ENCODE results near the gene MTMR6. TPM values are rescaled to one million over a fixed set of nuclear protein-coding genes. Genes with fewer than 3 reads are reported as not detected.
A peak's percentile ranks its signal among the peaks of the same experiment; 100 is the strongest.

Gene MTMR6
- polyA plus RNA-seq, 1 of the 3 experiments (the other 2 are of a cell fraction): 4.8 TPM

DNA sequence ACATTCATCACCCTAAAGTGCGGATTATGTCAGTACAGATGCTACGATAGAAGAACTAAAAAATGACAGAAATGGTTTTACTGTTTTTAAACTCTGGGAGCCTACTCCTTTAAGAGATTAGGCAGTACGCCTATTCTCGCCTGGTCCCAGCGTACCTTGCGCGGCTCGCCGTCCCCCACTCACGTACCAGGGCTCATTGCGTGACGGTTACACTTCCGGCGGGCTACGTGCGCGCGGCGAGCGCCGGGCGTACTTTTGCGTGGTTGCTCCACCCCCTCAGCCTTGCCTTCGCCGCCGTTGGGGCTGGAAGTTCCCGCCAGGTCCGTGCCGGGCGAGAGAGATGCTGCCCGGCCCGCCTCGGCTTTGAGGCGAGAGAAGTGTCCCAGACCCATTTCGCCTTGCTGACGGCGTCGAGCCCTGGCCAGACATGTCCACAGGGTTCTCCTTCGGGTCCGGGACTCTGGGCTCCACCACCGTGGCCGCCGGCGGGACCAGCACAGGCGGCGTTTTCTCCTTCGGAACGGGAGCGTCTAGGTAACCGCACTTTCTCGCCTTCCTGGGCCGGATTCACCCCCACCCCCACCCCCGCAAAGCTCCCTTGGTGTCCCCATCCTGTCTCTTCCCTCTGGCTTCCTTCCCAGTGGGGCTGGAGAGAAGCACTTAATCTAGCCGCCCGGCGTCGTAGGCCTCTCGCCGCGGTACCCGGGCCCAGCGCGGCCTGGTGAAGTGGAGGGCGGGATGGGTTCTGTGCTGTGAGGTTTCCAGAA lies 14.2 kb upstream of the MTMR6 start, which contains the start of gene NUP58 (continued):
- TF ChIP-seq, protein P1, sequence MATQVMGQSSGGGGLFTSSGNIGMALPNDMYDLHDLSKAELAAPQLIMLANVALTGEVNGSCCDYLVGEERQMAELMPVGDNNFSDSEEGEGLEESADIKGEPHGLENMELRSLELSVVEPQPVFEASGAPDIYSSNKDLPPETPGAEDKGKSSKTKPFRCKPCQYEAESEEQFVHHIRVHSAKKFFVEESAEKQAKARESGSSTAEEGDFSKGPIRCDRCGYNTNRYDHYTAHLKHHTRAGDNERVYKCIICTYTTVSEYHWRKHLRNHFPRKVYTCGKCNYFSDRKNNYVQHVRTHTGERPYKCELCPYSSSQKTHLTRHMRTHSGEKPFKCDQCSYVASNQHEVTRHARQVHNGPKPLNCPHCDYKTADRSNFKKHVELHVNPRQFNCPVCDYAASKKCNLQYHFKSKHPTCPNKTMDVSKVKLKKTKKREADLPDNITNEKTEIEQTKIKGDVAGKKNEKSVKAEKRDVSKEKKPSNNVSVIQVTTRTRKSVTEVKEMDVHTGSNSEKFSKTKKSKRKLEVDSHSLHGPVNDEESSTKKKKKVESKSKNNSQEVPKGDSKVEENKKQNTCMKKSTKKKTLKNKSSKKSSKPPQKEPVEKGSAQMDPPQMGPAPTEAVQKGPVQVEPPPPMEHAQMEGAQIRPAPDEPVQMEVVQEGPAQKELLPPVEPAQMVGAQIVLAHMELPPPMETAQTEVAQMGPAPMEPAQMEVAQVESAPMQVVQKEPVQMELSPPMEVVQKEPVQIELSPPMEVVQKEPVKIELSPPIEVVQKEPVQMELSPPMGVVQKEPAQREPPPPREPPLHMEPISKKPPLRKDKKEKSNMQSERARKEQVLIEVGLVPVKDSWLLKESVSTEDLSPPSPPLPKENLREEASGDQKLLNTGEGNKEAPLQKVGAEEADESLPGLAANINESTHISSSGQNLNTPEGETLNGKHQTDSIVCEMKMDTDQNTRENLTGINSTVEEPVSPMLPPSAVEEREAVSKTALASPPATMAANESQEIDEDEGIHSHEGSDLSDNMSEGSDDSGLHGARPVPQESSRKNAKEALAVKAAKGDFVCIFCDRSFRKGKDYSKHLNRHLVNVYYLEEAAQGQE (IDR thresholded peaks at IDR 0.05; ENCODE audit: low read depth, low read length): no peak
- TF ChIP-seq ELF1 (IDR thresholded peaks at IDR 0.05) (peak; percentile 64), POLR2AphosphoS5 (IDR thresholded peaks at IDR 0.05; ENCODE audit: low read depth, low read length) (peak; percentile 91)
- TF ChIP-seq, protein P2, sequence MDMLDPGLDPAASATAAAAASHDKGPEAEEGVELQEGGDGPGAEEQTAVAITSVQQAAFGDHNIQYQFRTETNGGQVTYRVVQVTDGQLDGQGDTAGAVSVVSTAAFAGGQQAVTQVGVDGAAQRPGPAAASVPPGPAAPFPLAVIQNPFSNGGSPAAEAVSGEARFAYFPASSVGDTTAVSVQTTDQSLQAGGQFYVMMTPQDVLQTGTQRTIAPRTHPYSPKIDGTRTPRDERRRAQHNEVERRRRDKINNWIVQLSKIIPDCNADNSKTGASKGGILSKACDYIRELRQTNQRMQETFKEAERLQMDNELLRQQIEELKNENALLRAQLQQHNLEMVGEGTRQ (IDR thresholded peaks at IDR 0.05; ENCODE audit: borderline replicate concordance, low read depth, low read length): no peak
- TF ChIP-seq, protein P3, sequence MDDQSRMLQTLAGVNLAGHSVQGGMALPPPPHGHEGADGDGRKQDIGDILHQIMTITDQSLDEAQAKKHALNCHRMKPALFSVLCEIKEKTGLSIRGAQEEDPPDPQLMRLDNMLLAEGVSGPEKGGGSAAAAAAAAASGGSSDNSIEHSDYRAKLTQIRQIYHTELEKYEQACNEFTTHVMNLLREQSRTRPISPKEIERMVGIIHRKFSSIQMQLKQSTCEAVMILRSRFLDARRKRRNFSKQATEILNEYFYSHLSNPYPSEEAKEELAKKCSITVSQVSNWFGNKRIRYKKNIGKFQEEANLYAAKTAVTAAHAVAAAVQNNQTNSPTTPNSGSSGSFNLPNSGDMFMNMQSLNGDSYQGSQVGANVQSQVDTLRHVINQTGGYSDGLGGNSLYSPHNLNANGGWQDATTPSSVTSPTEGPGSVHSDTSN (IDR thresholded peaks at IDR 0.05): no peak
- TF ChIP-seq, protein P4, sequence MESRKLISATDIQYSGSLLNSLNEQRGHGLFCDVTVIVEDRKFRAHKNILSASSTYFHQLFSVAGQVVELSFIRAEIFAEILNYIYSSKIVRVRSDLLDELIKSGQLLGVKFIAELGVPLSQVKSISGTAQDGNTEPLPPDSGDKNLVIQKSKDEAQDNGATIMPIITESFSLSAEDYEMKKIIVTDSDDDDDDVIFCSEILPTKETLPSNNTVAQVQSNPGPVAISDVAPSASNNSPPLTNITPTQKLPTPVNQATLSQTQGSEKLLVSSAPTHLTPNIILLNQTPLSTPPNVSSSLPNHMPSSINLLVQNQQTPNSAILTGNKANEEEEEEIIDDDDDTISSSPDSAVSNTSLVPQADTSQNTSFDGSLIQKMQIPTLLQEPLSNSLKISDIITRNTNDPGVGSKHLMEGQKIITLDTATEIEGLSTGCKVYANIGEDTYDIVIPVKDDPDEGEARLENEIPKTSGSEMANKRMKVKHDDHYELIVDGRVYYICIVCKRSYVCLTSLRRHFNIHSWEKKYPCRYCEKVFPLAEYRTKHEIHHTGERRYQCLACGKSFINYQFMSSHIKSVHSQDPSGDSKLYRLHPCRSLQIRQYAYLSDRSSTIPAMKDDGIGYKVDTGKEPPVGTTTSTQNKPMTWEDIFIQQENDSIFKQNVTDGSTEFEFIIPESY (IDR thresholded peaks at IDR 0.05; ENCODE audit: borderline replicate concordance, low read depth): 0 out of 2 replicates have a peak, but pooled peaks have one; percentile 20

DNA sequence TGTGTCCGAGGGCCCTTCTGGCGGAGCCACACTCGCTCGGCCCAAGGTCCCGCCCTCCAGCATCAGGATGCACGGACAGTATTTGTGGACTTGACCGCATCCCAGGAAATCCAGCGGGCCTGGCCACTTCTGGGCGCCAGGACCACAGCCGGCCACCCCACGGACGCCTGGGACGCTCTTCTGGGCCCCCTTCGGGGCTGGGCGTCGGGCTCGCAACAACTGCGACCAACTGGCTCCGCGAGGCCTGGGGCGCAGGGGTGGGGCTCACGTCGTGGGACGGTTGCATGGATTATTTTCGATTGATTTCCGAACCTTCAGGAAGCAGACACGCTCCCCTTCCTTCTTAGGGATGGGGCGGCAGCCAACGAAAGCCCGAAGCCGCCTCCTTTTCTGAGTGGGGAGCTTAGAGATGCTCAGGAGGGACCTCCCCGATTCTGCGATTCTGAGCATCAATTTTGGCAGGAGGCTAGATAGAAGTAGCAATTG lies 13.6 kb upstream of the MTMR6 start:
- Histone ChIP-seq H3K4me3 (ENCODE audit: low read depth in 2 of 2, low read length in 1 of 2) (peak overlapping the region; percentile 90 to 93), H3K79me2 (ENCODE audit: insufficient read depth) (peaks cover 43% of the 10 kb centered on the region), H3K9me2 (no peaks in the 10 kb centered on the region), H3K4me1 (ENCODE audit: control insufficient read depth in 1 of 2, insufficient read depth in 2 of 2, low read depth in 1 of 2, low read length in 1 of 2) (peaks cover 6 to 11% of the 10 kb centered on the region in 2 experiments; a peak in 3 of 4 replicates), H3K27me3 (ENCODE audit: insufficient read depth) (no peaks in the 10 kb centered on the region), H3K27ac (ENCODE audit: low read depth in 2 of 2, low read length in 1 of 2) (peak overlapping the region; percentile 90 to 91), H3F3A (replicated peaks; ENCODE audit: insufficient read depth) (no peaks in the 10 kb centered on the region), H3K9me3 (no peaks in the 10 kb centered on the region), H3K36me3 (replicated peaks in 1 of 2; ENCODE audit: control insufficient read depth in 1 of 2, insufficient read depth in 2 of 2, low read length in 1 of 2) (peaks cover 10 to 14% of the 10 kb centered on the region in 2 experiments), H2AFZ (ENCODE audit: low read depth) (peak overlapping the region; percentile 99), H3K9ac (peak overlapping the region; percentile 89), H4K20me1 (ENCODE audit: insufficient read depth) (0 out of 2 replicates have a peak, but pooled peaks cover 3% of the 10 kb centered on the region), H3K4me2 (peak overlapping the region; percentile 80; the same call in 1 of the 2 replicates)
- ChIA-PET POLR2A (no interaction called here), CTCF (interaction anchor here (0.9 to 2.3 kb wide), 3 partner anchors 13 to 75 kb away, joined by 3 to 12 read pairs (median 3); no protein-coding TSS in a partner anchor)
- DNase-seq: peak; percentile 66
- TF ChIP-seq JUND (IDR thresholded peaks at IDR 0.05): no peak
- TF ChIP-seq TAF1 (IDR thresholded peaks at IDR 0.05; ENCODE audit: borderline replicate concordance, low read depth, low read length): no peak
- no peak for TF ChIP-seq TEAD4 (IDR thresholded peaks at IDR 0.05; ENCODE audit: borderline replicate concordance, insufficient read depth)
- TF ChIP-seq, protein P5, sequence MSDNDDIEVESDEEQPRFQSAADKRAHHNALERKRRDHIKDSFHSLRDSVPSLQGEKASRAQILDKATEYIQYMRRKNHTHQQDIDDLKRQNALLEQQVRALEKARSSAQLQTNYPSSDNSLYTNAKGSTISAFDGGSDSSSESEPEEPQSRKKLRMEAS (IDR thresholded peaks at IDR 0.05; ENCODE audit: low read depth): no peak
- TF ChIP-seq, protein P6, sequence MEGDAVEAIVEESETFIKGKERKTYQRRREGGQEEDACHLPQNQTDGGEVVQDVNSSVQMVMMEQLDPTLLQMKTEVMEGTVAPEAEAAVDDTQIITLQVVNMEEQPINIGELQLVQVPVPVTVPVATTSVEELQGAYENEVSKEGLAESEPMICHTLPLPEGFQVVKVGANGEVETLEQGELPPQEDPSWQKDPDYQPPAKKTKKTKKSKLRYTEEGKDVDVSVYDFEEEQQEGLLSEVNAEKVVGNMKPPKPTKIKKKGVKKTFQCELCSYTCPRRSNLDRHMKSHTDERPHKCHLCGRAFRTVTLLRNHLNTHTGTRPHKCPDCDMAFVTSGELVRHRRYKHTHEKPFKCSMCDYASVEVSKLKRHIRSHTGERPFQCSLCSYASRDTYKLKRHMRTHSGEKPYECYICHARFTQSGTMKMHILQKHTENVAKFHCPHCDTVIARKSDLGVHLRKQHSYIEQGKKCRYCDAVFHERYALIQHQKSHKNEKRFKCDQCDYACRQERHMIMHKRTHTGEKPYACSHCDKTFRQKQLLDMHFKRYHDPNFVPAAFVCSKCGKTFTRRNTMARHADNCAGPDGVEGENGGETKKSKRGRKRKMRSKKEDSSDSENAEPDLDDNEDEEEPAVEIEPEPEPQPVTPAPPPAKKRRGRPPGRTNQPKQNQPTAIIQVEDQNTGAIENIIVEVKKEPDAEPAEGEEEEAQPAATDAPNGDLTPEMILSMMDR (IDR thresholded peaks at IDR 0.05): no peak
- TF ChIP-seq GATA2 (CRISPR knock-in tag; IDR thresholded peaks at IDR 0.05): no peak
- TF ChIP-seq TCF12 (IDR thresholded peaks at IDR 0.05): no peak
- 71% methylated on average over 33 of the region's 33 CpGs for WGBS (ENCODE audit: low lambda C conversion rate)

Data from SK-N-SH (cell line).